Stimulated activated CD4-positive, alpha-beta T cell treated with anti-CD3 and anti-CD28 coated beads, Interleukin-12 subunit alpha, Interleukin-12 subunit beta, amount 100 ng/mL, for 4 hours (primary cell): ENCODE measurements around the gene ISLR2.

Experiments used
- DNase-seq: peaks from one replicate; pipeline ENCODE4 v3.0.0-alpha.2; 2020

ISLR2 gene

DNA sequence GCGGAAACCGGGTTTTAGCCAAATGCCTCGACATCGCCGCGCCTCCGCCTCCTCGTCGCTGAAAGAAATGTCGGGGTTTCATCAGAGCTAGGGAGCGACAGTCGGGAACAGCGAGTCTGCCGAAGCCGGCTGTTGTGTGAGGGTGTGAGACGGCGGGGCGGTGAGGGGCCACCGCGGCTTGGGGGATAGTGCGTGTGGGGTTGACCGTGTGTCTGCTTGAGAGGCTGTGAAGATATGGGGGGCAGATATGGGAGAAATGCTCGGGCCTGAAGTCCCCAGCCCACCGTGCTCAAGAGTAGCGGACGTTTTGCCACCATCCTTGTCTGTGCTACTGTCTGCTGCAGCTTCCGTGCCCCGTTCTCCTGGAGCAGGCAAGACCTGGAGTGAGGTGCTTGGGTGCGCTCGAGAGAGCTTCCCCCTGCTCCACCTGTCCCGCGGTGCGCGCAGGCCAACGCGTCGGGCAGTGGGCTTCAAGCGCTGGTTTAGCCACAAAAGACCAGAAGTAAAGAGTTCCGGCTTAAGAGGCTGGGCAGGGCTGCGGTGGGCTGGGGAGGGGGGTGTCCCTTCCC lies 716 bp upstream of the ISLR2 start:
- DNase-seq = no peak

DNA sequence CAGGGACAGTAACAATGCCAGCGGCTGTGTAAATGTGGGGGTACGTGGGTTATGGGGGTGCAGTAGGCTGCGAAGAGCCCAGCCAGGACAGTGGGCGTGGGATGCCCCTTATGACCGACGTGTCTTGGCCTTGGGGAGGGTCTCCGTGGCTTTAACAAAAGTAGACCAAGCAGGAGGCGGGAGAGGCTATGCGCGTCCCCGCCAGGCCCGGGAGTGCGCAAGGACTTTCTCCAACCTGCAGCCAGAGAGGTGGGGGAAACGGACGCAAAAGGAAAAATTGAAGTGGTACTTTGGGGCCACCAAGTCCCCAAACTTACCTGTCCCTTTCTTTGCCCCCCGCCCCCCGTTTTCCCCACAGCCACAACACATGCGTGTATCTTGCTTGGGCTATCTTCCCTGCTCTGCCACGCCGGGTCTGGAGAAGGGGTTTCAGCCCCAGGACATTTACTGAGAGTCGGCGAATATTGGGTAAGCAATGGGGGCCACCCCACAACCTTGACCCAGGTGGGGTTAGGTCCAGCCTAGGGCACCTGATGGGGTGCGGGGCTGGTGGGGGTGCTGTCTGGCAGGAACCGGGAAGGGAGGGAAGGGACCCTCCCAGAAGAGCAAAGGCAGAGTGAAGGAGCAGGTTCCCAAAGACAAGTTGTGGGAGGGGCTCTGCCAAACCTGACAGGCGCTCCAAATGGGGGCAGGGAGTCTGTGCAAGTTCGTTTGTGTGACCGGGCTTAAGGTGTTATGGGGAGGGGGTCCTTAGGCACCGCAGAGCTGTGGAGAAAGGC lies 652 bp downstream of the ISLR2 start:
- DNase-seq = no peak

DNA sequence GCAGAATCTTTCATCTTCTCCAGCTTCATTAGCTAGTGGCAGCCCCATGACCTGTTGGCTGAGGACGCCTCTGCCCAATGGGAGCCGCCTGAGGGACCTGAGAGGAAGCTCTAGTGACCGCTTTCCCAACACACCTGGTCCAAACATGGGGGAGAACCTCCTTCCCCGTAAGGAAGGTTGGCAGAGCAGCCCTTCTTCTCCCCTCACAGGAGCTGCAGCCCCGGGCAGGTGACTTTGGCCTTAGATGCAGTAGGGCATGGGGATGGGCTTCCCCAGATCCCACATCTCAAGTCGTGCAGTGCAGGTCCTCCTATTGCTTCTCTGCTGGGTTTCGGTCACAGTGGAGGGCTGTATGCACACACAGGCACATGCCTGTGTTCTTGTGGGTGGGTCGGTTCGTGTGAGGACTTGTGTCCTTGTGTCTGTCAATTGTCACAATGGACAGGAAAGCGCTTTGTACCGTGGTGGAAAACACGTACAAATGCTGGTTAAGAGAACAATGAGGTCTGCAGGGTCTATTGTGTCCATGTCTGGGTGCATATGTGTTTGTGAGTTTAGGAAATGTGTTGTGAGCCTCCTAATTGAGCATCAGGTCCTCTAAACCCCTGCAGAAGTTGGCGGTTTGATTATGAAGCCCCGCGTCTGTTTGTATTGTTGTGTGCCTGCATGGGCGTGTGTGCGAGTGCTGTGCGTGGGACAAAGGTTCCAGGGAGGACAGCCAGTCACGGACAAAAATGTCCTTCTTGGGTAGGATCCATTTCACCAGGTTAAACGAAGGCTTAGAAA lies 1.4 kb downstream of the ISLR2 start:
- no peak for DNase-seq

DNA sequence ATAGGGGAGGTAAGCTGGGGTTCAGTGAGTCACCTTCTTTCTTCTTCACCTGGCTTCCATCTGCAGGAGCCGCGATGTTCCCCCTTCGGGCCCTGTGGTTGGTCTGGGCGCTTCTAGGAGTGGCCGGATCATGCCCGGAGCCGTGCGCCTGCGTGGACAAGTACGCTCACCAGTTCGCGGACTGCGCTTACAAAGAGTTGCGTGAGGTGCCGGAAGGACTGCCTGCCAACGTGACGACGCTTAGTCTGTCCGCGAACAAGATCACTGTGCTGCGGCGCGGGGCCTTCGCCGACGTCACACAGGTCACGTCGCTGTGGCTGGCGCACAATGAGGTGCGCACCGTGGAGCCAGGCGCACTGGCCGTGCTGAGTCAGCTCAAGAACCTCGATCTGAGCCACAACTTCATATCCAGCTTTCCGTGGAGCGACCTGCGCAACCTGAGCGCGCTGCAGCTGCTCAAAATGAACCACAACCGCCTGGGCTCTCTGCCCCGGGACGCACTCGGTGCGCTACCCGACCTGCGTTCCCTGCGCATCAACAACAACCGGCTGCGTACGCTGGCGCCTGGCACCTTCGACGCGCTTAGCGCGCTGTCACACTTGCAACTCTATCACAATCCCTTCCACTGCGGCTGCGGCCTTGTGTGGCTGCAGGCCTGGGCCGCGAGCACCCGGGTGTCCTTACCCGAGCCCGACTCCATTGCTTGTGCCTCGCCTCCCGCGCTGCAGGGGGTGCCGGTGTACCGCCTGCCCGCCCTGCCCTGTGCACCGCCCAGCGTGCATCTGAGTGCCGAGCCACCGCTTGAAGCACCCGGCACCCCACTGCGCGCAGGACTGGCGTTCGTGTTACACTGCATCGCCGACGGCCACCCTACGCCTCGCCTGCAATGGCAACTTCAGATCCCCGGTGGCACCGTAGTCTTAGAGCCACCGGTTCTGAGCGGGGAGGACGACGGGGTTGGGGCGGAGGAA lies 2.6 kb downstream of the ISLR2 start:
- no peak for DNase-seq

DNA sequence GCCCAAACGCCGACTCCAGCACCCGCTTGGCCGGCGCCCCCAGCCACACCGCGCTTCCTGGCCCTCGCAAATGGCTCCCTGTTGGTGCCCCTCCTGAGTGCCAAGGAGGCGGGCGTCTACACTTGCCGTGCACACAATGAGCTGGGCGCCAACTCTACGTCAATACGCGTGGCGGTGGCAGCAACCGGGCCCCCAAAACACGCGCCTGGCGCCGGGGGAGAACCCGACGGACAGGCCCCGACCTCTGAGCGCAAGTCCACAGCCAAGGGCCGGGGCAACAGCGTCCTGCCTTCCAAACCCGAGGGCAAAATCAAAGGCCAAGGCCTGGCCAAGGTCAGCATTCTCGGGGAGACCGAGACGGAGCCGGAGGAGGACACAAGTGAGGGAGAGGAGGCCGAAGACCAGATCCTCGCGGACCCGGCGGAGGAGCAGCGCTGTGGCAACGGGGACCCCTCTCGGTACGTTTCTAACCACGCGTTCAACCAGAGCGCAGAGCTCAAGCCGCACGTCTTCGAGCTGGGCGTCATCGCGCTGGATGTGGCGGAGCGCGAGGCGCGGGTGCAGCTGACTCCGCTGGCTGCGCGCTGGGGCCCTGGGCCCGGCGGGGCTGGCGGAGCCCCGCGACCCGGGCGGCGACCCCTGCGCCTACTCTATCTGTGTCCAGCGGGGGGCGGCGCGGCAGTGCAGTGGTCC lies 3.5 kb downstream of the ISLR2 start:
- no peak for DNase-seq

DNA sequence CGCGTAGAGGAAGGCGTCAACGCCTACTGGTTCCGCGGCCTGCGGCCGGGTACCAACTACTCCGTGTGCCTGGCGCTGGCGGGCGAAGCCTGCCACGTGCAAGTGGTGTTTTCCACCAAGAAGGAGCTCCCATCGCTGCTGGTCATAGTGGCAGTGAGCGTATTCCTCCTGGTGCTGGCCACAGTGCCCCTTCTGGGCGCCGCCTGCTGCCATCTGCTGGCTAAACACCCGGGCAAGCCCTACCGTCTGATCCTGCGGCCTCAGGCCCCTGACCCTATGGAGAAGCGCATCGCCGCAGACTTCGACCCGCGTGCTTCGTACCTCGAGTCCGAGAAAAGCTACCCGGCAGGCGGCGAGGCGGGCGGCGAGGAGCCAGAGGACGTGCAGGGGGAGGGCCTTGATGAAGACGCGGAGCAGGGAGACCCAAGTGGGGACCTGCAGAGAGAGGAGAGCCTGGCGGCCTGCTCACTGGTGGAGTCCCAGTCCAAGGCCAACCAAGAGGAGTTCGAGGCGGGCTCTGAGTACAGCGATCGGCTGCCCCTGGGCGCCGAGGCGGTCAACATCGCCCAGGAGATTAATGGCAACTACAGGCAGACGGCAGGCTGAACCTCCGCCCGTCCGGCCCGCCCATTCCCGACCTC lies 4.1 kb downstream of the ISLR2 start:
- DNase-seq = no peak

DNA sequence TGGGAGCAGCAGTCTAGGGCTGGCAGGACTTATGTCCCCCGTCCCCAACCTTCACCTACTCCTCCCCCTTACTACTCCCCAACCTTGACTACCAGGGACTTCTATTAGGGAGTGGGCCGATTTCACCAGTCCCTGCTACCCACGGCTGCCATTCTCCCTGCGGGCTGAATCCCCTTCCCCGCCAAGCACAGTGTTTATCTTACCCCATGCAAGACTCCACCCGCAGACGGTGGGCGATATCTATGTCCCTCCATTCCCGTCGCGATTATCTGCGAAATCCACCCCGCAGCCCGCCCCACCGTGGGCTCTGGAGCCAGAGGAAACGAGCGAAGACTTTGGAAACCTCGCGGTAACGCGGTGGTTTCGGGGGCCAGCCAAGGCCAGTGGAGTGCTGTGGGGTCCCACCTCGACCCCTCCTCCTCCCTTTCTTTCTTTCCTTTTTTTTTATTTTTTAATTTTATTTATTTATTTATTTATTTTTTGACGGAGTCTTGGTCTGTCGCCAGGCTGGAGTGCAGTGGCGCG lies 4.7 kb downstream of the ISLR2 start:
- DNase-seq = no peak

DNA sequence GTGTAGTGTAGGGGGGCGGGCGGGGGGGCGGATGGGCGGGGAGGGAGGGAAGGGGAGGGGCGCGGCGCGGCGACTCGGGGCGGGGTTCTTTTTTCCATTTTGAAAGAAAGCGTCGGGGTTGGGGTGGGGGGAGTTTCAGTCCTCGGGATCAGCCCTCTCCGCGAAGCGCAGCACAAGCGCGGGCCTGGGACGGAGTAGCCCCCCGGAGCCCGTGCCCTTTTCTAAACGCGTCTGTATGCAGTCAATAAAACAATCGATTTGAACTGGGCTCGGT lies 6.1 kb downstream of the ISLR2 start:
- no peak for DNase-seq

DNA sequence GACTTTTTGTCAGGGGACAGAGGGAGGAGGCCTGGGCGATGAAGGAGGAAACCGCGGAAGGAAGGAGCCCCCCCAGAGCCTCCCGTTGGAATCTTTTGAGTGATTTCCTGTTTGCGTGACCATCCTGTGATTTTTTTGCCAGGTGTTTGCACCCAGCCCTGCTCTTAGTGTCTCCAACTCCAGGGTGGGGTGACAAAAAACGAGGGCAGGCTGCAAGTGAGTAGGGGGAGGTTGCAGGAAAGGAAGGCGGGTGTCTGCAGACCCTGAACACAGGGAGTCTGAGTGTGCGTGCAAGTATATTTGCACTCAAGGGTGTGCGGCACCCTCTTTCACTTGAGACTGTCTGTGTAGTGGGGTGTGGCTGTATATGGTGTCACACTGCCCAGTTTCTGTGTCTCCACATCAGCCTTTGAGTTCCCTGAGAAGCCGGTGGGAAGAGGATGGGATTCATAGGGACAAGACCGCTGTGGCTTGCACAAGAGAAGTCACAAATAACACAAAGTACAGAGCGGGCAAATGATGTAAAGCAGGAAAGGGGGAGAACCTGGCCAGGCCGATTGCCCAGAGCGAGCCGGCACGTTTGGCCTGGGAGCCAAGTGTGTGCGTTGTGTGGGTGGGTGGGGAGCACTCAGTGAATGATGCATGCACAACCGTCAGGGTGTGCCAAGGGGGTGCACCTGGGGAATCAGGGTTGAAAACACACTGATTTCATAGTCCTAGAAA lies 6.6 kb downstream of the ISLR2 start:
- no peak for DNase-seq

DNA sequence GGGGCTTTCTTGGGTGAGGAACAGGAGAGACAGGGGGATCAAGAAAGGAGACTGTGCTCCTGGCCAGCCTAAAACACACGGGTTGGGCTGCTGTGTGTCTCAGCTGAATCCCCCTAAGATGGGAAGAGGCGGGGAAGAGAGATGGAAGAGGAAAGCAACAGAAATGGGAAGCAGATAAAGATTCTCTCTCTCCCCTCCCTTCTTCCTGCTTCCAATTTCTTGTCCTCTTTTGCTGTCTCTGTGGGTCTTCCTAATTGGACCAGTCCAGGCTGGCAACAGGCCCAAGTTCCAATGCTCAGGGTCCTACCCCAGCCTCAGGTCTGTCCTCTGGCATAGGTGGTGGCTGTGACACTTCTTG lies 7.1 kb downstream of the ISLR2 start:
- no peak for DNase-seq

DNA sequence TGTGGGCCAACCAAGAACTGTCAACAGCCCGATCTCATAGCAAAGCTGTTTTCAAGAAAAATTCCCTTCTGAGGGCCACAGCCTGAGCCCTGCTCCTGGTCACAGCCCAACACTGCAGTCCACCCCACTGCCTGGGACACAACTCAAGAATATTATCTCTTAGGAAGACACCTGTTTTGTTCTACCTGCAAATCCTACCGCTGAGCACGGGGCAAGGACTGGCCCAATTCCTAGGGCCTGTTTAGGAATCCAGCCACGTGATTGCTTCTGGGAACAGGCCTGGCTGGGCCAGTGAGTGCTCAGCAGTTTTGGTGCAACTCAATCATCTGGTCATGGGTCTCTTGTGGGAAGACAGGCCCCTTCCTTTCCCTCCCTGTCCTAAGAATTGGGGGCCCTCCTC lies 8.3 kb downstream of the ISLR2 start:
- DNase-seq = no peak

DNA sequence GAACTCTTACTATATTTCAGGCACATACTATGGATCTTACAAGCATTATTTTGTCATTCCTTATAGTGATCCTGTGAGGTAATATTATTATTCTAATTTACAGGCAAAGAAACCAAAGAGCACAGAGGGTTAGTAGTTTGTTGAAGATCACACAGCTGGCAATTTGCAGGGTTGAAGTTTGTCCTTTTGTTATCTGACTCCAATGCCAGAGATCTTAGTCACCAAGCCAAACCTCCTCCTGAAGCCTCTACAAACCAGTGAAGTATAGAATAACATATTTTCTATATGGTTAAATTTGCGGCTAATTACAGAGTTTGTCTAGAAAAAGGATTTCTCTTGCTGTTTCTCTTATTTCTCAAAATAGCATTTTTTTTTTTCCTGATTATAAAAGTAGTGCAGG lies 11.2 kb downstream of the ISLR2 start:
- DNase-seq = no peak

DNA sequence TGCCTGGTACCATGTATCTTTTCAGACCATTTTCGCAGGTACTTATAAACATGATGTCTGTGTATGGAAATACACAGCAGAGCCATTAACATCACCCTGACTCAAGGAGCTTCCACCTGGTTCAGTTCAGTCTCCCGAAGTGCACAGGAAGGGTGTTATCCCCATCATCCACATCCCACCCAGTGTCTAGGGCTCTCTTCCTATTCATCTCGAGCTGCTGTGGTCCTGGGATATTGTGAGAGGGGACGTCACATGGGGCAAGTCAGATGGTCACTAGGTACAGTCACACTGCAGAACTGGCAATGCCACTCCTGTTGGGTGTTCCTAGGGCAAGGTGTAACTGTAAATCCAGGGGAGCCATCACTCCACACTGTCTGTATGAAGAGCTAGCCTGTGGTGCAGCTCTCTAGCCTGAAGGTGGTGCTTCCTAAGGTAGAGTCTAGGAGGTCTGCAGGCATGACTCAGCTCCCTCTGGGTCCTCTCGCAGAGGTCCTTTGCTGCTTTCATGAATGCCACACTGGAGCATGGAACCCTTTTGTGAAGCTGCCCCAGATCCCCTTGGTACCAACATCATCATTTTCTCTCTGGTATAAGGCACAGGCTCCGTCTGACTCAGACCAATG lies 13.9 kb downstream of the ISLR2 start:
- DNase-seq = no peak

DNA sequence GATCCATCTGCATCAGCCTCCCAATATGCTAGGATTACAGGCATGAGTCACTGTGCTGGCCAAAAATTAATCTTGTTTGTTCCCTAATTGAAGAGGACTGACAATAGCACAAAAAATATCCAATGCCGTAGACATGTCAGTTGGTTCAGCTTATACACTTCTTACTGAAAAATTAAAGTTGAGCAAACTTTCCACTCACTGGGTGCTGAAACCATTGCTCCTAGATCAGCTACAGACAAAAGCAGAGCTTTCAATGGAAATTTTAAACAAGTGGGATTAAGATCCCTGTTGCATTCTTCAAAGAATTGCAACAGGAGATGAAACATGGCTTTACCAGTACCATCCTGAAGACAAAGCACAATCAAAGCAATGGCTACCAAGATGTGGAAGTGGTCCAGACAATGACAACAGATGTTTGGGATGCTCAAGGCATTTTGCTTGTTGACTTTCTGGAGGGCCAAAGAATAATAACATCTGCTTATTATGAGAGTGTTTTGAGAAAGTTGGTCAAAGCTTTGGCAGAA lies 16.0 kb downstream of the ISLR2 start:
- DNase-seq = no peak

DNA sequence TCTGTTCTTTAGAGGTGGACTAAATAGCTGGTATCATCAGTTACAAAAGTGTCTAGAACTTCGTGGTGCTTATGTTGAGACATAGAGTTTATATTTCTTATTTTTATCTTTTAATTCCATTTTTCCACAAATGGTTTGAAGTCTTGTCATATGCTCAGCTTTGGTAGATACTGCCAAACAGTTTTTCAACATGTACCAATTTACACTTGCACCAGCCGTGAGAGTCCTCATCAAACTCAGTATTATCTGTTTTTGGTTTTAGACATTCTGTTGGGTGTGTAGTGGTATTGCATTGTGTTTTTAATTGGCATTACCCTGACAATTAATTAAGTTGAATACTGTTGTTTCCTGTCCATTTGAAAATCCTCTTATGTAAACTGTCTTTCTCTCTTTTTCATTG lies 16.7 kb downstream of the ISLR2 start:
- no peak for DNase-seq

DNA sequence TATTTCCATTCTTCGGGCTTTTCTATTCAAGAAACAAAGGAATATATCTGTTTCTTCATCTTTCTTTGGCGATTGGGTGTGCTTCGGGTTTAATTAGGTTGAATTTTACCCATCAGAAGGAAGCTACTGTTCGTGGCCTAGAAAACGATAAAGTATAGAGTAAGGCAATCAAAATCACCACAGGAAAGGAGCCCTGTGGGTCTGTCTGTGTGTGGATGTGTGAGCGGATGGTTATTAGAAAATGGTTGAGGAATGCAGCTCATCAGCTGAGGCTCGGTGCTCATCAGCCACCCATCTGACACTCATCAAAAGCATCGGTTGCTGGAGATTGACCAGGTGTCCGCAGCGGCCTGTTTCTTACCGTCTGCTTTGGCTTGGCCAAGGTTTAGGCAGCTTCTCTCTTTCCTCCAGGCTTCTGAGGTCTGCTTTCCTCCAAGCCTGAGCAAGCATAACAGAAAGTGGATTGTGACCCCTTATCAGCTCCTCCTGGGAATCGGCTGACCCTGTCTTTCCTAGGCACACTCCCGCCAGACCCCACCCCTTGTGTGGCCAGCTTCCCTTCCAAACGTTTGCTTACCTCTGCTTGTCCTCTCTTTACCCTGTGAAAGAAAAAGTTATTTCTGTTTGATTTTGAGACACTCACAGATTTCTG lies 25.5 kb downstream of the ISLR2 start:
- DNase-seq = no peak

DNA sequence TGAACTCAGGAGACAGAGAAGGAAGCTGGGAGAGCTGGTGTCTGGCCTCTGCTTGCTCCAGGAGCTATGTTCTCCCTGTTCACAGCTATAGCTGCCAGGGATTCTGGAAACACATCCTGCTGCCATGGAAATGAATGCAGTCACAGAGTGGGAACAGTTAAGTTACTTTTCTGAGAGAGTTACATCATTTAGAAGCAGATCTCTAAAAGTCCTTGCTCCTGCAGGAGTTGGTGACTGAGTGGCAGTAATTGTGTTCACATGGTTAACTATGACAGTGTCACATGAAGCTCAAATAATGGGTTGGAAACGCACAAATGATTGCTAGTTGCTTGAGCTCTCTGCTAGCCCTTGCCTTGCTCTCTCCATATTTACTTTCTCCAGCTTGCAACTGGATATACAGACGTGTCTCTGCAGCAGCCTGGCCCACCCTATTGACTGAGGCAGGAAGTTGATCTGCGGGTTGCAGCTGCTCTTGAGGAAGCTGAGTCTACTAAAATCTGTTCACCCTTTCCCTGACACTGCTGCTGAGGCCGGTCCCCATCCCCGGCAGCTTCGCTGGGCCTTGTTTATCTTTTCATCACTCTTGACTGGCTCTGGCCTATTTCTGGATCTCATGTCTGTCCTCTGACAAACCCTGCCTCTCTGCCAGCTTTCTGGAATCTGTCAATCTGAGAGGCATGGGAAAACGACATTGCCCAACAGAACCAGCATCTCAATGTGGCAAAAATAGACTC lies 26.5 kb downstream of the ISLR2 start:
- DNase-seq = no peak

DNA sequence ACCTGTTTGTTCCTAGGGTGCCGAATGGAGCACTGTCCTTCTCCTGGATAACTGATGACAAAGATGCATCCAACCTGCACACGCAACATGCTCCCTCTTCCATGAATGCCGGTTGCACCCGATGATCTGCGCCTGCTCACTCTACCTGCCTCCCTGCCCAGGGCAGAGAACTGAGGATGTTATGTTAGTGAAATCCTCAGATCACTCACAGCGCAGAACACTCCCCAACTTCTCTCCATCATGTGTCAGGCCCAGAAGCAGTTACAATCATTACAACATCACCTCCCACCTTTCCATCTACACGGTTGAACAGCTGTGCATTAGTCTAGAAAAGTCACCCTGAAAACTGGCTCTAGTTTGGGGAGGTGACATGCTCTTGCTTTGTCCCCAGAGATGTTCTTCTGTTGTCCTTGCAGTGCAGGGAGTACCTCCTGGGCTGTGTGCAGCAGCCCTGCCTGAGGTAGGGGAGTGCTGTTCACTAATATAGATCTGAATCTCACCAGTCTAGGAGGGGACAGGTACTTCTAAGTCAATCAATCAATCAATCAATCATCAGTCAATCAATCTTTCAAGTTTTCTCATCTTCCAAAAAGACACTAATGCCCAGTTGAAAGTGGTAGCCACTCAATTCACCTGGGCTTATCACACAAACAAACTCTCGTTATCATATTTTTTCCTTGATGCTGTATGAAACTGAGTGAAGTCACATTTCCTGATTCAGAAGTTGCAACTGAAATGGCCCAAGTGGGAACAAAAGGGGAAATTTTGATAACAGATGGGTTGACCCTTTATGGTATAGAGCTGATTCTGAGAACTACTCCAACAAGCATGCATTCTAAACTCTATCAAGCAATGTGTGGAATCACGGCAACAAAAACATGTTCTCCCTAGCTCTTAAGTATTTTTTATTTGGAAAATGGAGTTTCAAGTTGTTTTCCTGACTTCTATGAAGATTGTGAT lies 27.8 kb downstream of the ISLR2 start:
- no peak for DNase-seq
